ENCODE data around the gene MRPL36.
"Not testable (repeated sequence)": the region's sequence is repeated elsewhere in the genome, so short reads cannot be mapped to it uniquely, and the experiment has no call there.

MRPL36 gene

DNA sequence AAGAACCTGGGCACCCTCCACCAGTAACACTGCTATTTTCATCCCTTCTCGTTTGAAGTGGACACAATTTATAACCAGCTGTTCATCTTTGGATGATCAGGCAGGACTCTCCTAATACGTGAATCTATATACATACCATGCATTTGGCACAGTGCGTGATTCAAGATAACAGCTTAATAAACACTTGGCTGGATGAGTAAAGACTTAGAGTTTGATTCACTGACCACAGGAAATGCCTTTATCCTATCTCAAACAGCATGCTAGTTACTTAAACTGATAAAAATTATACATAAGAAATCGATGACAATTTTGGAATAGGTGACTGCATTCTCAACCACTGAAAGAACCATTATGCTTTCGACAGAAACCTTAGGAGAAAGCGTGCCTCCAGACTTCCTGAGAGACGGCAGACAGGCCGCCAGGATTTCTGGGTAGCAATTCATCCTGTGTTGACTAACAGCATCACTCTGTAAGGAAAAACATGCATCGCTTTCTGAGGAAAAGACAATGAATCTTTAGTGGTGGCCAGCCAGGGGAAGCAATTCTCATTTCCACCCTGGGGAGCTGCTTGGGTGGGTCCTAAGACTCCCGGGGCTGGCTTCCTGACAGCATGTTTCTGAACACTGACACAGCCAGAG is 9.7 kb downstream of the MRPL36 start:
- no peak overlapping the region for H3K27ac ChIP-seq (ENCODE audit: low read depth, low read length)
- H3K9ac ChIP-seq (ENCODE audit: low read depth in 1 of 2, low read length in 2 of 2): no peak overlapping the region
- no peaks in the 10 kb centered on the region for H3K36me3 ChIP-seq (ENCODE audit: control insufficient read depth in 1 of 2, insufficient read depth in 2 of 2, low read length in 2 of 2)
- no peaks in the 10 kb centered on the region for H3K27me3 ChIP-seq (ENCODE audit: control insufficient read depth in 1 of 2, insufficient read depth in 2 of 2, low read length in 2 of 2)
- H3K4me3 ChIP-seq (ENCODE audit: low read depth in 1 of 2, low read length in 2 of 2): no peak overlapping the region
- no peaks in the 10 kb centered on the region for H3K9me3 ChIP-seq (ENCODE audit: control insufficient read depth in 1 of 2, low read length in 2 of 2)
- peaks cover 4 to 18% of the 10 kb centered on the region in 2 donors for H3K4me1 ChIP-seq (ENCODE audit: control insufficient read depth in 1 of 2, insufficient read depth in 2 of 2, low read length in 2 of 2)

DNA sequence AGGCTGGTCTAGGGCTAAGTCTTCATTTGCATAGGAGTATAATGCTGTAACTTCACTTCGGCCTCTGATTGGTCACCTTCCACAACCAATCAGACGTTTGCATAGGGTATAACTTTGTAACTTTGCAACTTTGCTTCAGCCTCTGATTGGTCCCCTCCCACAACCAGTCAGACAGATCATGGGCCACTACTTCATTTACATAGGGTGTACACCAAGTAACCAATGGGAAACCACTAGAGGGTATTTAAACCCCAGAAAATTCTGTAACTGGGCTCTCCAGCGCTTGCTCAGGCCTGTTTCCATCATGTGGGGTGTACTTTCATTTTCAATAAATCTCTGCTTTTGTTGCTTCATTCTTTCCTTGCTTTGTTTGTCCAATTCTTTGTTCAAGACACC is 10.2 kb downstream of the MRPL36 start:
- H3K27me3 ChIP-seq (ENCODE audit: control insufficient read depth in 1 of 2, insufficient read depth in 2 of 2, low read length in 2 of 2); H3K27ac ChIP-seq (ENCODE audit: low read depth, low read length); H3K9me3 ChIP-seq (ENCODE audit: control insufficient read depth in 1 of 2, low read length in 2 of 2); H3K36me3 ChIP-seq (ENCODE audit: control insufficient read depth in 1 of 2, insufficient read depth in 2 of 2, low read length in 2 of 2); H3K4me3 ChIP-seq (ENCODE audit: low read depth in 1 of 2, low read length in 2 of 2); H3K9ac ChIP-seq (ENCODE audit: low read depth in 1 of 2, low read length in 2 of 2): not testable (repeated sequence)
- H3K4me1 ChIP-seq (ENCODE audit: control insufficient read depth in 1 of 2, insufficient read depth in 2 of 2, low read length in 2 of 2): peaks cover 4 to 16% of the 10 kb centered on the region in 2 donors

DNA sequence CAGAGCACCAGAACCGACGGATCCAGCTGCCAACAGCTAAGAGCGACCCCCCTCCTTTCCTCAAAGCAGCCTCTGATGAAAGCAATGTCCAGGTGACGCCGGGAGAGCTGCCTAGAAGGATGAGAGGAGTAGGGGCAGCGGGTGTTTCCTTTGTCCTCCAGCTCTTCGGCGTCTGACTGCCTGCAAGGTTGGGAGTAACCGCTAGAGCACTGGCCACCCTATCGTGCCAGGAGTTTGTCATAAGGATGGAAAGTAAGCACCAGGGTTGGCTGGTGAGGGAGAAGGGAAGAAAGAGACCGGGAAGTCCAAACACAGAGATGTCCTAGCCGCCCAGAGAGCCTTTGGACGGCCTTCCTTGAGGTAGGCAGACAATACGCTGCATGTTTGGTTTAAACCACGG is 10.8 kb downstream of the MRPL36 start:
- Histone ChIP-seq H3K27ac (ENCODE audit: low read depth, low read length) (no peak overlapping the region), H3K9me3 (ENCODE audit: control insufficient read depth in 1 of 2, low read length in 2 of 2) (no peaks in the 10 kb centered on the region), H3K36me3 (ENCODE audit: control insufficient read depth in 1 of 2, insufficient read depth in 2 of 2, low read length in 2 of 2) (no peaks in the 10 kb centered on the region), H3K4me1 (ENCODE audit: control insufficient read depth in 1 of 2, insufficient read depth in 2 of 2, low read length in 2 of 2) (peaks cover 0 to 10% of the 10 kb centered on the region in 2 donors), H3K4me3 (ENCODE audit: low read depth in 1 of 2, low read length in 2 of 2) (no peak overlapping the region), H3K27me3 (ENCODE audit: control insufficient read depth in 1 of 2, insufficient read depth in 2 of 2, low read length in 2 of 2) (peaks cover 0 to 4% of the 10 kb centered on the region in 2 donors), H3K9ac (ENCODE audit: low read depth in 1 of 2, low read length in 2 of 2) (no peak overlapping the region)

DNA sequence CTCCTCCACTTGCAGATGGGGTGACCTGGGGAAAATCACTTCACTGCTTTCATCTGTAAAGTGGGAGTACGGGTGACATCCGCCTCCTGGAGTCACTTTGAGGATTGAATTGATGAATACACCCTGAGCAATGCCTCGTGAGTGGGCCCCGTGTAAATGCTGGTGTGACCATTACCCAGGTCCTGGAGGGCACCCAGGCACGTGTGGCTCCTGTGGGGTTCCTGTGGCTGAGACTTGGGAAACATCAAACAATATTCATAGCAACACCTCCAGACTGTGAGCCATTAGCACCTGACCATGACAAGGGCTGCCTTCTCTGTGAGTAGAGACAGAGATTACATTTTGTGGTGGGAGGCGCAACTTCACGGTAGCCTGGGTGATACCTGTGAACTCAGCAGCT is 11.4 kb downstream of the MRPL36 start:
- peaks cover 0 to 4% of the 10 kb centered on the region in 2 donors for H3K27me3 ChIP-seq (ENCODE audit: control insufficient read depth in 1 of 2, insufficient read depth in 2 of 2, low read length in 2 of 2)
- H3K9me3 ChIP-seq (ENCODE audit: control insufficient read depth in 1 of 2, low read length in 2 of 2): no peaks in the 10 kb centered on the region
- H3K9ac ChIP-seq (ENCODE audit: low read depth in 1 of 2, low read length in 2 of 2): no peak overlapping the region
- peaks cover 0 to 5% of the 10 kb centered on the region in 2 donors for H3K4me1 ChIP-seq (ENCODE audit: control insufficient read depth in 1 of 2, insufficient read depth in 2 of 2, low read length in 2 of 2)
- H3K36me3 ChIP-seq (ENCODE audit: control insufficient read depth in 1 of 2, insufficient read depth in 2 of 2, low read length in 2 of 2): no peaks in the 10 kb centered on the region
- no peak overlapping the region for H3K4me3 ChIP-seq (ENCODE audit: low read depth in 1 of 2, low read length in 2 of 2)
- H3K27ac ChIP-seq (ENCODE audit: low read depth, low read length): no peak overlapping the region

DNA sequence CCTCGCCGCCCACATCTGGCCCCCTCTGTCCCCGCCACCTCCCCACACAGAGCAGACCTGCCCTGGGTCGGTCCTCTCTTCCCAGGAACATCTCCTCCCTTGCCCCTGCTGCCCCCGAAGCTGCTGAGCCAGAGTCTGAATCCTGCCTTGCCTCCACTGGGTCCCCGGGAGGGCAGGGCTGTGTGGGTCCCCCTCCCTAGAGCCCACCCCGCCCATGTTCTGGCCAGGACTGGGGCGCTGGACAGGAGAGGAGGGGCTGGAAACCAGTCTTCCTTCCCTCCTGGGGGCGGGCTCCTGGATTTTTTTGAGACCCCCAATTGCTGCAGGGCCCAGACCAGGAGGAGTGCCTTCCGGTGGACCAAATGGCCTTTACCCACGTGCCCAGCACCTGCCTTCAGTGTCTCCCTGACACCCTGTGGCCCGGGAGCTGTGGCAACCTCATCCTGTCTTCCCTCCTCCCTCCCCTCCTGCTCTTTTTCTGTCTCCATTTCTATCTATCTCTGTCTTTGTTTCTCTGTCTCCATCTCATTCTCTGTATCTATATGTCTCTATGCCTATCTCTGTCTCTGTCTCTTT is 12.1 kb downstream of the MRPL36 start:
- Histone ChIP-seq H3K9me3 (ENCODE audit: control insufficient read depth in 1 of 2, low read length in 2 of 2) (no peaks in the 10 kb centered on the region), H3K9ac (ENCODE audit: low read depth in 1 of 2, low read length in 2 of 2) (no peak overlapping the region)

DNA sequence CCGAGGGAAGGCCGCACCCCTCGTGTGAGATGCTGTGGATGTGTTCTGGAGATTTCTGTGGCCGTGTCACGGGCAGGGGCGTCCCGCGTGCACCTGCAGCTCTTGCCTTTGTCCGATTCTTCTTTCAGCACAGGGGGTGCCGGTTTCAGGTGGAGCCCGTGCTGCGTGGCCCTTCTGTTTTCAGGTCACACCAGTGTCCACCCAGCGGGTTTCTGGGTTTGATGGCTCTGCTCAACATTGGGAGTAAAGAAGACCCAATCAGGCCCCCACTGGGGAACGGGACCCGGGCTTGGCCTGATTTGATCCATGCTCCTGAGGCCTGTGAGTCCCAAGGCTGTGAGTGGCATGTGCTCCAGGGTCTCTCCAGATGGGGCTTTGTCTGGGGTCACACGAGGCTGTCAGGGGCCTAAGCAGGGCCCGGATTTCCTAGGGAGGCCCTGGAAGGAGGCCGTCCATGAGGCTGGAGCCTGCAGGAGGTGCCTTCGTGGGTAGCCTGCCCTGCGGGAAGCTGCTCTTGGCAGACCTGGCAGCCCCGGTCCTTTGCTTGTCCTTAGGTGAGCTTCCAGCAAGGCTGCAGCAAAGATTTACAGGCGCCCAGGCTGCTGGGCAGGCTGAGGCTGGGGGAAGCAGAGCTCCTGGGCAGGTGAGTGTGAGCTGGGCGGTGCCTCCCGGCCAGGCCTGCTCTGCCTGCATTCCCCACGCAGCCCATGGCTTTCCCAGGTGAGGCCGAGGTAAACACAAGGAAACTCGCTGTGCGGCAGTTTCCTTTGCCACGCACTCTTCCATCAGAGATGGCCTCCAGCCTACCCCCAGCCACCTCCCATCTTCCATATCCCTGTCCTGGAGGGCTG is 12.8 kb downstream of the MRPL36 start:
- H3K27me3 ChIP-seq (ENCODE audit: control insufficient read depth in 1 of 2, insufficient read depth in 2 of 2, low read length in 2 of 2): peaks cover 0 to 9% of the 10 kb centered on the region in 2 donors
- no peak overlapping the region for H3K27ac ChIP-seq (ENCODE audit: low read depth, low read length)
- no peak overlapping the region for H3K9ac ChIP-seq (ENCODE audit: low read depth in 1 of 2, low read length in 2 of 2)
- no peaks in the 10 kb centered on the region for H3K4me1 ChIP-seq (ENCODE audit: control insufficient read depth in 1 of 2, insufficient read depth in 2 of 2, low read length in 2 of 2)
- H3K4me3 ChIP-seq (ENCODE audit: low read depth in 1 of 2, low read length in 2 of 2): no peak overlapping the region
- no peaks in the 10 kb centered on the region for H3K9me3 ChIP-seq (ENCODE audit: control insufficient read depth in 1 of 2, low read length in 2 of 2)
- H3K36me3 ChIP-seq (ENCODE audit: control insufficient read depth in 1 of 2, insufficient read depth in 2 of 2, low read length in 2 of 2): no peaks in the 10 kb centered on the region

More for the DNA sequence above, 12.1 kb downstream of the MRPL36 start:
- Histone ChIP-seq H3K27me3 (ENCODE audit: control insufficient read depth in 1 of 2, insufficient read depth in 2 of 2, low read length in 2 of 2) (peaks cover 0 to 8% of the 10 kb centered on the region in 2 donors), H3K27ac (ENCODE audit: low read depth, low read length) (no peak overlapping the region), H3K4me3 (ENCODE audit: low read depth in 1 of 2, low read length in 2 of 2) (no peak overlapping the region), H3K36me3 (ENCODE audit: control insufficient read depth in 1 of 2, insufficient read depth in 2 of 2, low read length in 2 of 2) (no peaks in the 10 kb centered on the region), H3K4me1 (ENCODE audit: control insufficient read depth in 1 of 2, insufficient read depth in 2 of 2, low read length in 2 of 2) (no peaks in the 10 kb centered on the region)

DNA sequence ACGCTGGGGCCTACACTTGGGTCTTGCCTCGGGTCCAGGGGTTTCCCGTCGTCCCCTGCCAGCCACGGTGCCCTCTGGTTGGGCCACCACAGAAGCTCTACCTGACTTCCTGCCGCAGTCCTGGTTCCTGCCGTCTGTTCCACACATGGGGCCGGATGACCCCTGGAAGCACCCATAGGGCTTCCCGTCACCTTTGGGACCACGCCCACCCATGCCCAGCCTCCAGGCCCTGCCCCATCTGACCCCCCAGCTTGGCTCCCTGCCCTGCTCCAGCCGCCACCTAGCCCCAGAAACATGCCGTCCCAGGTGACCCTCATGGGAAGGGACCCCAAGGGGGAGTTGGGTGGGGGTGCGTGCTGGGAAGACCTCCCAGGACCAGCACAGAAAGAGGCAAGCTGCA is 13.7 kb downstream of the MRPL36 start:
- H3K27me3 ChIP-seq (ENCODE audit: control insufficient read depth in 1 of 2, insufficient read depth in 2 of 2, low read length in 2 of 2): peaks cover 0 to 9% of the 10 kb centered on the region in 2 donors
- no peaks in the 10 kb centered on the region for H3K9me3 ChIP-seq (ENCODE audit: control insufficient read depth in 1 of 2, low read length in 2 of 2)
- no peak overlapping the region for H3K4me3 ChIP-seq (ENCODE audit: low read depth in 1 of 2, low read length in 2 of 2)
- H3K4me1 ChIP-seq (ENCODE audit: control insufficient read depth in 1 of 2, insufficient read depth in 2 of 2, low read length in 2 of 2): no peaks in the 10 kb centered on the region
- H3K9ac ChIP-seq (ENCODE audit: low read depth in 1 of 2, low read length in 2 of 2): no peak overlapping the region
- no peaks in the 10 kb centered on the region for H3K36me3 ChIP-seq (ENCODE audit: control insufficient read depth in 1 of 2, insufficient read depth in 2 of 2, low read length in 2 of 2)
- H3K27ac ChIP-seq (ENCODE audit: low read depth, low read length): no peak overlapping the region

DNA sequence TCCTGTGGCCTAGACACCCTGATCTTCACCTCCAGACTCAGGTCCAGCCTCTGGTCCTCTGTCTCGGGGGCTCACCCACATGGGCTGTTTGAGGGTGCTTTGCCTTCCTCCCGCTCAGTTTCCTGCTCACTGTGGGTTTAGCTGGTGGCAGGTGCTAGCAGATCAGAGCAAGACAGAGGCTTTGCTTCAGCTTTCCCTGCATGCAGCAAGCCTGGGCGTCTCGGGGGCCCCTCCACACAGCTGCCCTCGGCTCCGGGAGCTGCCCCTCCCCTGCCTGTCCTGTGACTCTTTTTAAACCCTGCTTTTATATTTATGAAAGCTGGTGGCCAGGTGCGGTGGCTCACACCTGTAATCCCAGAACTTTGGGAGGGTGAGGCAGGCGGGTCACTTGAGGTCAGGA is 14.6 kb downstream of the MRPL36 start:
- Histone ChIP-seq H3K27ac (ENCODE audit: low read depth, low read length) (no peak overlapping the region), H3K4me1 (ENCODE audit: control insufficient read depth in 1 of 2, insufficient read depth in 2 of 2, low read length in 2 of 2) (no peaks in the 10 kb centered on the region), H3K9ac (ENCODE audit: low read depth in 1 of 2, low read length in 2 of 2) (no peak overlapping the region), H3K27me3 (ENCODE audit: control insufficient read depth in 1 of 2, insufficient read depth in 2 of 2, low read length in 2 of 2) (peaks cover 0 to 9% of the 10 kb centered on the region in 2 donors), H3K9me3 (ENCODE audit: control insufficient read depth in 1 of 2, low read length in 2 of 2) (no peaks in the 10 kb centered on the region), H3K36me3 (ENCODE audit: control insufficient read depth in 1 of 2, insufficient read depth in 2 of 2, low read length in 2 of 2) (no peaks in the 10 kb centered on the region), H3K4me3 (ENCODE audit: low read depth in 1 of 2, low read length in 2 of 2) (no peak overlapping the region)

DNA sequence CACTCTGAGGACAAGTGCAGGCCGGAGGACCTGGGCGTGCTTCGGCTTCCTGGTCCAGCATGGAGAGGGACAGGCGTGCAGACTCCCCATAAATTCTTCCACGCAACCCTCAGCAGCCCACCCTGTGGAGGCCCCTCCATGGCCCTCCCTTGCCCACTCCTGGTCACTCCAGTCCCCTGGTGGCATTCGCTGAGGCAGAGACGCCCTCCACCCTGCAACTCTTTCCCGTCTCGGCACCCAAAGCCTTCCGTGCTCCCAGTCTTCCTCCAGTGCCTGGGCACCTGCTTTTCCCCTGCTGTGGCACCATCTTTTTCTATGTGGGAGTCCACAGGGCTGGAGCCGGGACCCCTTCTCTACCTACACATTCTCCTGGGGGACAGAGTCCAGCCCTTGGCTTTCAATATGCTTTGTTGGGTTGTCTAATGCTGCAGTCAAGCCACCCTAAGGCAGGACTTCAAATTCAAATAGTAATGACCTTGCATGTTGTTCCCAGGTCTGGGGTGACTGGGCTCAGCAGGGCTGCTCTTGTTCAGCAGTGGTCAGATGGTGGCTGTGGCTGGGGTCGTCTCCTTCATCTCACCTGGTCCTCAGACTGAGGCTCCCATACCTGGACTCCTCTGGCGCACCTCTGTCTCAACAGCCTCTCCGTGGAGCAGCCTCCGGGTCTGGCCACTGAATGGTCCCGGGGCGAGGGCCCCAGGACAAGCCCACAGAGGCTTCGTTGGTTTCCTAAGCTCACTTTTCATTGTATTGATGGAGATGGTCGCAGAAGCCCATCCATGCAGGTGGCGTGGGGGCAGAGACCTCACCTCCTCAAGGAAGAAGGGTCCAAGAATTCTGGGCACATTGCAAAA is 15.2 kb downstream of the MRPL36 start:
- H3K9ac ChIP-seq (ENCODE audit: low read depth in 1 of 2, low read length in 2 of 2): no peak overlapping the region
- H3K36me3 ChIP-seq (ENCODE audit: control insufficient read depth in 1 of 2, insufficient read depth in 2 of 2, low read length in 2 of 2): no peaks in the 10 kb centered on the region
- H3K27ac ChIP-seq (ENCODE audit: low read depth, low read length): no peak overlapping the region
- no peaks in the 10 kb centered on the region for H3K9me3 ChIP-seq (ENCODE audit: control insufficient read depth in 1 of 2, low read length in 2 of 2)
- H3K27me3 ChIP-seq (ENCODE audit: control insufficient read depth in 1 of 2, insufficient read depth in 2 of 2, low read length in 2 of 2): peaks cover 0 to 9% of the 10 kb centered on the region in 2 donors
- no peaks in the 10 kb centered on the region for H3K4me1 ChIP-seq (ENCODE audit: control insufficient read depth in 1 of 2, insufficient read depth in 2 of 2, low read length in 2 of 2)
- H3K4me3 ChIP-seq (ENCODE audit: low read depth in 1 of 2, low read length in 2 of 2): no peak overlapping the region

Measured in duodenal mucosa (tissue), 2 donors.